Keratinocyte (primary cell): ENCODE data around the gene TMEM59L. TPM values are rescaled to one million over a fixed set of nuclear protein-coding genes. Genes with fewer than 3 reads are reported as not detected.
A peak's percentile ranks its signal among the peaks of the same experiment; 100 is the strongest.

Experiments
- DNase-seq: peaks from one replicate; pipeline ENCODE4 v3.0.0-alpha.2; 2011; ENCODE audit warnings: low read depth, missing footprints, low spot score
- FAIRE-seq: peaks from 2 replicates; lab custom pipeline; 2011; peaks lifted over from hg19 to GRCh38; lab: Jason Lieb, UNC
- H2AFZ ChIP-seq: 2 replicates; pipeline ENCODE4 v1.6.0; 2012; ENCODE audit warnings: low read length, control low read depth, inconsistent platforms; ENCODE audit not compliant: control insufficient read depth
- H3K27ac ChIP-seq: 2 replicates; pipeline ENCODE4 v1.5.1; 2011; ENCODE audit warnings: low read length; ENCODE audit not compliant: control insufficient read depth, insufficient read depth
- H3K27me3 ChIP-seq: 3 replicates; pipeline ENCODE4 v1.6.0; 2011; ENCODE audit warnings: low read length; ENCODE audit not compliant: control insufficient read depth, insufficient read depth; ENCODE audit errors: extremely low read depth
- H3K36me3 ChIP-seq, 2 experiments: 2 replicates in 1 of 2; 3 replicates in 1 of 2; pipeline ENCODE4 v1.5.1; 2011; ENCODE audit warnings: low read length in 2 of 2, mild to moderate bottlenecking in 1 of 2; ENCODE audit not compliant: control insufficient read depth in 2 of 2, insufficient read depth in 2 of 2; ENCODE audit errors: extremely low read depth in 1 of 2
- H3K4me1 ChIP-seq: 3 replicates; pipeline ENCODE4 v1.5.1; 2011; ENCODE audit warnings: low read length; ENCODE audit not compliant: control insufficient read depth, insufficient read depth; ENCODE audit errors: extremely low read depth
- H3K4me2 ChIP-seq: 3 replicates; pipeline ENCODE4 v1.6.0; 2011; ENCODE audit warnings: low read depth, low read length; ENCODE audit not compliant: control insufficient read depth, insufficient read depth; ENCODE audit errors: extremely low read depth
- H3K4me3 ChIP-seq, 3 experiments: fragments of 200-600 bp in 1 of 3; sonication (generic) in 1 of 3; 2 replicates in 2 of 3; 3 replicates in 1 of 3; pipeline ENCODE4 v1.5.1; 2011 to 2016; ENCODE audit warnings: low read length in 3 of 3, mild to moderate bottlenecking in 3 of 3, control low read depth in 2 of 3, inconsistent platforms in 1 of 3, low read depth in 1 of 3, mixed read lengths in 1 of 3, mixed run types in 1 of 3, moderate library complexity in 1 of 3; ENCODE audit not compliant: control insufficient read depth in 2 of 3, insufficient read depth in 2 of 3; ENCODE audit errors: extremely low read depth in 1 of 3
- H3K79me2 ChIP-seq: 2 replicates; pipeline ENCODE4 v1.6.0; 2012; ENCODE audit warnings: low read length; ENCODE audit not compliant: control insufficient read depth, insufficient read depth
- H3K9ac ChIP-seq: 3 replicates; pipeline ENCODE4 v1.6.0; 2011; ENCODE audit warnings: low read length; ENCODE audit not compliant: control insufficient read depth, insufficient read depth; ENCODE audit errors: extremely low read depth
- H3K9me1 ChIP-seq: 3 replicates; pipeline ENCODE4 v1.6.0; 2011; ENCODE audit warnings: low read length; ENCODE audit not compliant: control insufficient read depth, insufficient read depth; ENCODE audit errors: extremely low read depth
- H3K9me3 ChIP-seq: 2 replicates; pipeline ENCODE4 v1.5.1; 2012; ENCODE audit warnings: low read depth, low read length; ENCODE audit not compliant: control insufficient read depth
- H4K20me1 ChIP-seq: 3 replicates; pipeline ENCODE4 v1.6.0; 2011; ENCODE audit warnings: low read length; ENCODE audit not compliant: control insufficient read depth, insufficient read depth; ENCODE audit errors: extremely low read depth
- CTCF ChIP-seq, 3 experiments: IDR thresholded peaks in 1 of 3; conservative IDR thresholded peaks in 1 of 3; optimal IDR thresholded peaks in 1 of 3; 2 replicates in 2 of 3; 3 replicates in 1 of 3; pipeline versions ENCODE3 to v1.5.1; 2011; ENCODE audit warnings: low read length in 3 of 3, mild to moderate bottlenecking in 3 of 3, moderate library complexity in 2 of 3, control low read depth in 1 of 3, inconsistent platforms in 1 of 3; ENCODE audit not compliant: insufficient read depth in 2 of 3; ENCODE audit errors: extremely low read depth in 1 of 3
- EZH2 ChIP-seq: IDR thresholded peaks from one replicate; pipeline ENCODE4 v1.6.1; 2012; ENCODE audit warnings: inconsistent platforms, mild to moderate bottlenecking, low read length, moderate library complexity
- dilution Hi-C: fragments of 300-500 bp; cut with MboI; formaldehyde crosslinking; loops from one replicate; pipeline ENCODE4 v1.7.0; 2020; ENCODE audit warnings: low sequenced_read_pairs; ENCODE audit not compliant: extremely low pct_ligation_motif_present
- polyA plus RNA-seq, 5 experiments: library from polyadenylated mRNA; depleted of rRNA in 3 of 5; stranded (reverse) in 3 of 5; stranded (forward) in 1 of 5; unstranded in 1 of 5; fragments of >200 nt; gene quantifications; 1 replicate in 1 of 5; 2 replicates in 3 of 5; 3 replicates in 1 of 5; pipeline versions ENCODE4 v1.2.1 to v1.2.3, GENCODE V29; 2011 to 2012; ENCODE audit warnings: missing spikeins in 2 of 5, low read depth in 1 of 5, low replicate concordance in 1 of 5

The TMEM59L gene
- polyA plus RNA-seq, 1 donor (not counting 4 experiments of a cell fraction or from before 2014, with no cell fraction given), result not detected

- FAIRE-seq (no peak), DNase-seq (no peak)
- Histone ChIP-seq H3K4me3 (no peak overlapping the region), H3K36me3 (no peaks in the 10 kb centered on the region), H3K27ac (no peak overlapping the region), H3K9ac (no peak overlapping the region), H4K20me1 (no peaks in the 10 kb centered on the region), H3K9me3 (peaks cover 4% of the 10 kb centered on the region), H2AFZ (no peak overlapping the region), H3K27me3 (no peaks in the 10 kb centered on the region), H3K9me1 (no peaks in the 10 kb centered on the region), H3K79me2 (no peaks in the 10 kb centered on the region), H3K4me1 (peaks cover 18% of the 10 kb centered on the region), H3K4me2 (no peak overlapping the region)
- TF ChIP-seq CTCF (optimal IDR thresholded peaks at IDR 0.05 in 1 of 3, IDR thresholded peaks at IDR 0.05 in 1 of 3, conservative IDR thresholded peaks at IDR 0.05 in 1 of 3; ENCODE audit: extremely low read depth in 1 of 3, insufficient read depth in 2 of 3, low read length in 3 of 3) (no peak), EZH2 (no peak)
- dilution Hi-C loops, result no loop called here
Observed at GRCh38 chr19:18639706-18640243, 27.1 kb downstream of the TMEM59L start.

- Histone ChIP-seq H3K9me1 (no peaks in the 10 kb centered on the region), H3K27ac (no peak overlapping the region), H3K36me3 (no peaks in the 10 kb centered on the region), H3K4me3 (no peak overlapping the region), H3K27me3 (no peaks in the 10 kb centered on the region), H3K4me1 (no peaks in the 10 kb centered on the region), H4K20me1 (no peaks in the 10 kb centered on the region), H3K9ac (no peak overlapping the region), H3K9me3 (peaks cover 4% of the 10 kb centered on the region), H3K79me2 (no peaks in the 10 kb centered on the region), H2AFZ (no peak overlapping the region), H3K4me2 (no peak overlapping the region)
- no peak for TF ChIP-seq CTCF (optimal IDR thresholded peaks at IDR 0.05 in 1 of 3, IDR thresholded peaks at IDR 0.05 in 1 of 3, conservative IDR thresholded peaks at IDR 0.05 in 1 of 3; ENCODE audit: extremely low read depth in 1 of 3, insufficient read depth in 2 of 3, low read length in 3 of 3)
- no peak for TF ChIP-seq EZH2
- dilution Hi-C loops, result no loop called here
- DNase-seq, result no peak
- peak; percentile 43 for FAIRE-seq
Observed at GRCh38 chr19:18644196-18645034, 31.7 kb downstream of the TMEM59L start.
